HepG2 (cell line): Measurements from ENCODE around the gene B4GALT3. TPM values are rescaled to one million over a fixed set of nuclear protein-coding genes. Genes with fewer than 3 reads are reported as not detected.

Experiments
- EEA1 ChIP-seq: sonication (generic); formaldehyde crosslinking; IDR thresholded peaks from 2 replicates; pipeline ENCODE4 v1.5.1; 2020; ENCODE audit warnings: mild to moderate bottlenecking, missing genetic modification reagents, borderline replicate concordance
- FOXA3 ChIP-seq: IDR thresholded peaks from 2 replicates; pipeline ENCODE4 v1.6.1; 2016; ENCODE audit warnings: missing genetic modification reagents, missing compliant biosample characterization
- HNRNPH1 ChIP-seq: fragments of 200-400 bp; formaldehyde crosslinking; optimal IDR thresholded peaks from 2 replicates; pipeline ENCODE3; 2017; ENCODE audit warnings: mild to moderate bottlenecking, low read depth, low read length
- MLLT10 ChIP-seq: sonication (generic); formaldehyde crosslinking; IDR thresholded peaks from 2 replicates; pipeline ENCODE4 v1.4.0; 2020; ENCODE audit warnings: missing genetic modification reagents
- PLRG1 ChIP-seq: fragments of 450-650 bp; conservative IDR thresholded peaks from 2 replicates; pipeline ENCODE4 v1.6.1; 2016
- RAD51 ChIP-seq: fragments of 450-650 bp; IDR thresholded peaks from 2 replicates; pipeline ENCODE4 v1.6.1; 2016; ENCODE audit warnings: borderline replicate concordance
- SNAI1 ChIP-seq: sonication (generic); formaldehyde crosslinking; IDR thresholded peaks from 2 replicates; pipeline ENCODE4 v1.5.0; 2020; ENCODE audit warnings: mild to moderate bottlenecking, missing genetic modification reagents, borderline replicate concordance
- SP5 ChIP-seq: IDR thresholded peaks from 2 replicates; pipeline ENCODE4 v1.6.1; 2016; ENCODE audit warnings: low read depth, borderline replicate concordance
- SRF ChIP-seq: IDR thresholded peaks from 2 replicates; pipeline ENCODE4 v1.6.1; 2011; ENCODE audit warnings: mild to moderate bottlenecking, low read depth, low read length, moderate library complexity
- SYNCRIP ChIP-seq: fragments of 200-400 bp; formaldehyde crosslinking; IDR thresholded peaks from 2 replicates; pipeline ENCODE4 v1.6.1; 2018; ENCODE audit warnings: mild to moderate bottlenecking, low read depth, low read length; ENCODE audit not compliant: insufficient read depth
- ZEB1 ChIP-seq: IDR thresholded peaks from 2 replicates; pipeline ENCODE4 v1.6.1; 2012; ENCODE audit warnings: mild to moderate bottlenecking, low read depth, inconsistent platforms; ENCODE audit not compliant: insufficient replicate concordance
- ZNF562 ChIP-seq: sonication (generic); formaldehyde crosslinking; IDR thresholded peaks from 2 replicates; pipeline ENCODE4 v1.8.0; 2022; ENCODE audit warnings: missing genetic modification reagents, borderline replicate concordance
- ZNF563 ChIP-seq: sonication (generic); formaldehyde crosslinking; IDR thresholded peaks from 2 replicates; pipeline ENCODE4 v1.8.0; 2022; ENCODE audit warnings: mild to moderate bottlenecking, moderate library complexity, missing genetic modification reagents
- ZNF605 ChIP-seq: sonication (generic); formaldehyde crosslinking; IDR thresholded peaks from 2 replicates; pipeline ENCODE4 v1.8.0; 2022; ENCODE audit warnings: mild to moderate bottlenecking, missing genetic modification reagents
- polyA plus RNA-seq, 8 experiments: library from polyadenylated mRNA; depleted of rRNA in 3 of 8; stranded (reverse) in 7 of 8; unstranded in 1 of 8; fragments of >200 nt; fragmentation: Illumina TruSeq in 4 of 8; extraction: Trizol in 4 of 8; gene quantifications; 2 replicates each; pipeline versions ENCODE4 v1.2.1 to v1.2.3, GENCODE V29; 2011 to 2016; ENCODE audit warnings: low read depth in 4 of 8, missing spikeins in 1 of 8, mixed read lengths in 1 of 8; ENCODE audit not compliant: insufficient read depth in 1 of 8
- total RNA-seq, 5 experiments: library from RNA; depleted of rRNA; stranded (reverse); fragments of >200 nt; fragmentation: Illumina TruSeq; extraction: Trizol; gene quantifications; 2 replicates each; pipeline ENCODE4 v1.2.3, GENCODE V29; 2016; ENCODE audit warnings: low read depth in 1 of 5
- TF ChIP-seq, protein P1 (sequence below): sonication (generic); formaldehyde crosslinking; IDR thresholded peaks from 2 replicates; pipeline ENCODE4 v1.4.0; 2020; ENCODE audit warnings: mild to moderate bottlenecking, missing genetic modification reagents
- TF ChIP-seq, protein P2 (sequence below): sonication (generic); formaldehyde crosslinking; IDR thresholded peaks from 2 replicates; pipeline ENCODE4 v1.8.0; 2022; ENCODE audit warnings: missing genetic modification reagents, low read depth, mild to moderate bottlenecking, borderline replicate concordance
- TF ChIP-seq, protein P3 (sequence below): IDR thresholded peaks from 2 replicates; pipeline ENCODE4 v1.4.0; 2020; ENCODE audit warnings: mild to moderate bottlenecking, missing genetic modification reagents

B4GALT3 gene
- total and polyA plus RNA-seq, 2 of the 13 experiments (the other 11 are each of a cell fraction or from before 2014, with no cell fraction given), result 35.6 to 40.4 TPM

DNA sequence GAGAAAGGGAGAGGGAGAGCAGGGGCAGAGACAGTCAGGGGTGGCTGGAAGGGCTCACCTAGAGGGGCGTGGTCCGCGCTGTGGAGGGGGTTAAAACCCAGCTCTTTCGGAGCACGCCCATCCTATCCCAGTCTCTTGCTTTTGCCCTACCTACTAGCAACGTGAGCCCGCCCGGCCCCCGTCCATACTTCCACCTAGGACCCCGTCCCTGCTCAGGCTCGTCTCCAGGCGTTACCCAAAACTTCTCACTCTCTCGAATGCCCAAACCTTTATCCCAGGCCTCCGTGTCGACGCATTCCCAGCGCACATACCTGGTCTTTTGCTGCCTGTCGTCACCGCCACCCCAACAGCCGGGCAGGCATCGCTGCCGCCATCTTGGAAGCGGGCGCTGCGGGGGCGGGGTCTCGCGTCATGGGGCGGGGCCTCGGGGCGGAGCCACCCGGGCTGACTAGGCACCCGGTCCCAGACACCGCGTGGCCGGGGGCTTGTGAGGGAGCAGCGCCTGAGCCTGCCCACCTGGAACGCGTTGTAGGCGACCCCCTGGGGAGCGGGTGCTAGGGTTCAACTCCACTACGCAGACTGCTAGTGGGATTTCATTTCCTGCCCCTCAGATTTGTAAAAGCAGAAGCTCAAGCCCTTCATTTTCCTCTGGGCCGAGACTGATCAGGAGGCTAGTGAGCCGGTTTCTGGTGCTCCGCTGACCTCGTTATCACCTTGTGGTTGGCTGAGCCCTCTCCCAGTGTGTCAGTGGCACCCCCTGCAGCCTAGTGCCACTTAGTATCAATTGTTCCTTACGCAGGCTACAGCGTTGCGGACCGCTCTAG, at the start of gene B4GALT3 (continued):
- TF ChIP-seq FOXA3 (peak; percentile 47; the same call in 1 of the 2 replicates), MLLT10 (no peak), ZNF605 (peak; percentile 89), SRF (no peak), ZNF562 (CRISPR knock-in tag) (no peak), SP5 (CRISPR knock-in tag) (peak; percentile 55; the same call in 1 of the 2 replicates), RAD51 (no peak), HNRNPH1 (no peak), ZEB1 (no peak), EEA1 (no peak; the same call in 1 of the 2 replicates), ZNF563 (CRISPR knock-in tag) (0 out of 2 replicates have a peak, but pooled peaks have one; percentile 41), SYNCRIP (no peak), PLRG1 (no peak), SNAI1 (CRISPR knock-in tag) (peak; percentile 98)
- TF ChIP-seq, protein P1, sequence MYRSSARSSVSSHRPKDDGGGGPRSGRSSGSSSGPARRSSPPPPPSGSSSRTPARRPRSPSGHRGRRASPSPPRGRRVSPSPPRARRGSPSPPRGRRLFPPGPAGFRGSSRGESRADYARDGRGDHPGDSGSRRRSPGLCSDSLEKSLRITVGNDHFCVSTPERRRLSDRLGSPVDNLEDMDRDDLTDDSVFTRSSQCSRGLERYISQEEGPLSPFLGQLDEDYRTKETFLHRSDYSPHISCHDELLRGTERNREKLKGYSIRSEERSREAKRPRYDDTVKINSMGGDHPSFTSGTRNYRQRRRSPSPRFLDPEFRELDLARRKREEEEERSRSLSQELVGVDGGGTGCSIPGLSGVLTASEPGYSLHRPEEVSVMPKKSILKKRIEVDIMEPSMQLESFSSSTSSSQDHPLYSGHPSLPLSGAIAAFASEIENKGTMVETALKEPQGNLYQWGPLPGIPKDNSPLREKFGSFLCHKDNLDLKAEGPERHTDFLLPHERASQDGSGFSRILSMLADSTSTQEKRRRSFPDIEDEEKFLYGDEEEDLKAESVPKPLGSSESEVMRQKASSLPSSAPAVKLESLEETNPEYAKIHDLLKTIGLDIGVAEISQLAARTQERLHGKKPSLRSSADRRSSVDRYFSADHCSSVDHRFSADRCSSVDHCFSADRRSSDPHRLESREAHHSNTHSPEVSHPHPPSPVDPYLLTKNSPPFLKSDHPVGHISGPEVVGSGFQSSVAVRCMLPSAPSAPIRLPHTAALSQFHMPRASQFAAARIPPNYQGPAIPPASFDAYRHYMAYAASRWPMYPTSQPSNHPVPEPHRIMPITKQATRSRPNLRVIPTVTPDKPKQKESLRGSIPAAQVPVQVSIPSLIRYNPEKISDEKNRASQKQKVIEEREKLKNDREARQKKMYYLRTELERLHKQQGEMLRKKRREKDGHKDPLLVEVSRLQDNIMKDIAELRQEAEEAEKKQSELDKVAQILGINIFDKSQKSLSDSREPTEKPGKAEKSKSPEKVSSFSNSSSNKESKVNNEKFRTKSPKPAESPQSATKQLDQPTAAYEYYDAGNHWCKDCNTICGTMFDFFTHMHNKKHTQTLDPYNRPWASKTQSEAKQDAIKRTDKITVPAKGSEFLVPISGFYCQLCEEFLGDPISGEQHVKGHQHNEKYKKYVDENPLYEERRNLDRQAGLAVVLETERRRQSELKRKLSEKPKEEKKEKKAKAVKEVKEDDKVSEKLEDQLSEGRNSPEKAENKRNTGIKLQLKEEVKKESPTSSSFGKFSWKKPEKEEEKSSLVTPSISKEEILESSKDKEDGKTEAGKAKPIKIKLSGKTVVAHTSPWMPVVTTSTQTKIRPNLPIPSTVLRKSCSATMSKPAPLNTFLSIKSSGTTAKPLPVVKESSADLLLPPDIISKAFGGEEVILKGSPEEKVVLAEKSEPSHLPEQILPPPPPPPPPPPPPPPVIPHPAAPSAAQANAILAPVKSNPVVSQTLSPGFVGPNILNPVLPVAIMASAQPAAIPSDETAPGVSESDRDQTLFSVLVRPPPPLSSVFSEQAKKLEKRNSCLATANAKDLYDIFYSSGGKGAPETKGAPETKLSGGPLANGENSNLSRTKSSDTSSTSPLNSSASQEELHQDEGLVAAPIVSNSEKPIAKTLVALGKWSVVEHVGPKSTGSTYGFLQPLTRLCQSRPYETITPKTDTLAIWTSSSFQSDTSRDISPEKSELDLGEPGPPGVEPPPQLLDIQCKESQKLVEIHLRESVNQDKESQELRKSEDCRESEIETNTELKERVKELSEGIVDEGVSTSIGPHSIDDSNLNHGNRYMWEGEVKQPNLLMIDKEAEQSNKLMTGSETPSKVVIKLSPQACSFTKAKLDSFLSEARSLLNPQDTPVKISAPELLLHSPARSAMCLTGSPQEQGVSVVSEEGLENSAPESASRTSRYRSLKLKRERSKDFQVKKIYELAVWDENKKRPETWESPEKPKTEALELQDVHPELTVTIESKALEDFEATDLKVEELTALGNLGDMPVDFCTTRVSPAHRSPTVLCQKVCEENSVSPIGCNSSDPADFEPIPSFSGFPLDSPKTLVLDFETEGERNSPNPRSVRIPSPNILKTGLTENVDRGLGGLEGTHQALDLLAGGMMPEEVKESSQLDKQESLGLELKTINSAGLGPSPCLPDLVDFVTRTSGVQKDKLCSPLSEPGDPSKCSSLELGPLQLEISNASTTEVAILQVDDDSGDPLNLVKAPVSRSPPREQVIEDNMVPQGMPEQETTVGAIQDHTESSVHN (CRISPR knock-in tag), result peak; percentile 45; the same call in 1 of the 2 replicates
- TF ChIP-seq, protein P2, sequence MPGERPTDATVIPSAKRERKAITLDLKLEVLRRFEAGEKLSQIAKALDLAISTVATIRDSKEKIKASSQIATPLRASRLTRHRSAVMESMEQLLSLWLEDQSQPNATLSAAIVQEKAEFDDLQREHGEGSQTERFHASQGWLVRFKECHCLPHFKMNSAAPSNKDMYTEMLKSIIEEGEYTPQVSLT, result no peak
- TF ChIP-seq, protein P3, sequence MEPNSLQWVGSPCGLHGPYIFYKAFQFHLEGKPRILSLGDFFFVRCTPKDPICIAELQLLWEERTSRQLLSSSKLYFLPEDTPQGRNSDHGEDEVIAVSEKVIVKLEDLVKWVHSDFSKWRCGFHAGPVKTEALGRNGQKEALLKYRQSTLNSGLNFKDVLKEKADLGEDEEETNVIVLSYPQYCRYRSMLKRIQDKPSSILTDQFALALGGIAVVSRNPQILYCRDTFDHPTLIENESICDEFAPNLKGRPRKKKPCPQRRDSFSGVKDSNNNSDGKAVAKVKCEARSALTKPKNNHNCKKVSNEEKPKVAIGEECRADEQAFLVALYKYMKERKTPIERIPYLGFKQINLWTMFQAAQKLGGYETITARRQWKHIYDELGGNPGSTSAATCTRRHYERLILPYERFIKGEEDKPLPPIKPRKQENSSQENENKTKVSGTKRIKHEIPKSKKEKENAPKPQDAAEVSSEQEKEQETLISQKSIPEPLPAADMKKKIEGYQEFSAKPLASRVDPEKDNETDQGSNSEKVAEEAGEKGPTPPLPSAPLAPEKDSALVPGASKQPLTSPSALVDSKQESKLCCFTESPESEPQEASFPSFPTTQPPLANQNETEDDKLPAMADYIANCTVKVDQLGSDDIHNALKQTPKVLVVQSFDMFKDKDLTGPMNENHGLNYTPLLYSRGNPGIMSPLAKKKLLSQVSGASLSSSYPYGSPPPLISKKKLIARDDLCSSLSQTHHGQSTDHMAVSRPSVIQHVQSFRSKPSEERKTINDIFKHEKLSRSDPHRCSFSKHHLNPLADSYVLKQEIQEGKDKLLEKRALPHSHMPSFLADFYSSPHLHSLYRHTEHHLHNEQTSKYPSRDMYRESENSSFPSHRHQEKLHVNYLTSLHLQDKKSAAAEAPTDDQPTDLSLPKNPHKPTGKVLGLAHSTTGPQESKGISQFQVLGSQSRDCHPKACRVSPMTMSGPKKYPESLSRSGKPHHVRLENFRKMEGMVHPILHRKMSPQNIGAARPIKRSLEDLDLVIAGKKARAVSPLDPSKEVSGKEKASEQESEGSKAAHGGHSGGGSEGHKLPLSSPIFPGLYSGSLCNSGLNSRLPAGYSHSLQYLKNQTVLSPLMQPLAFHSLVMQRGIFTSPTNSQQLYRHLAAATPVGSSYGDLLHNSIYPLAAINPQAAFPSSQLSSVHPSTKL (CRISPR knock-in tag), result no peak; the same call in none of the 2 replicates
